ENCODE results near the gene MRPL58. TPM values are rescaled to one million over a fixed set of nuclear protein-coding genes. Genes with fewer than 3 reads are reported as not detected.

Gene MRPL58
- total and polyA plus RNA-seq, 2 of the 8 experiments (the other 6 are each of a cell fraction or from before 2014, with no cell fraction given), result 43.6 to 49.1 TPM

- peak; percentile 79 to 97 for DNase-seq (ENCODE audit: low read depth in 1 of 2, low spot score in 2 of 2)
- H3K4me2 ChIP-seq (ENCODE audit: insufficient read depth in 1 of 2, low read depth in 2 of 2, low read length in 2 of 2), result peak within 1 kb of the TSS; percentile 84 to 94
- TF ChIP-seq YY1 (IDR thresholded peaks at IDR 0.05; ENCODE audit: low read depth, low read length), result no peak
- TF ChIP-seq SUZ12 (IDR thresholded peaks at IDR 0.05; ENCODE audit: low read length), result no peak
- TF ChIP-seq EP300 (IDR thresholded peaks at IDR 0.05; ENCODE audit: borderline replicate concordance in 1 of 2, low read depth in 2 of 2, low read length in 2 of 2), result peak in 1 of 2 experiments; percentile 55; a peak in 1 of 3 replicates
- TF ChIP-seq SIRT6 (IDR thresholded peaks at IDR 0.05; ENCODE audit: low read length), result no peak
- no peak for TF ChIP-seq CTBP2 (IDR thresholded peaks at IDR 0.05; ENCODE audit: borderline replicate concordance, insufficient read depth, insufficient read length, low read length)
- no peak for TF ChIP-seq CTCF (IDR thresholded peaks at IDR 0.05; ENCODE audit: control extremely low read depth in 1 of 3, insufficient read depth in 1 of 3, low read depth in 1 of 3, low read length in 3 of 3)
- peak; percentile 69 to 87 for TF ChIP-seq POLR2A (IDR thresholded peaks at IDR 0.05; ENCODE audit: control extremely low read depth in 1 of 2, low read depth in 2 of 2, low read length in 2 of 2)
- TF ChIP-seq NANOG (IDR thresholded peaks at IDR 0.05; ENCODE audit: insufficient read depth, low read depth, low read length, poor library complexity, severe bottlenecking), result no peak
- TF ChIP-seq CBX8 (IDR thresholded peaks at IDR 0.05; ENCODE audit: borderline replicate concordance, low read depth, low read length), result no peak
Observed at GRCh38 chr17:74987418-74987908, 25.0 kb upstream of the MRPL58 start, which contains the start of gene CDR2L. Gene CDR2L, plus strand, starts transcription at chr17:74987632. Its CDS starts 412 bp downstream, at chr17:74988044.

More at GRCh38 chr17:74987418-74987908, 25.0 kb upstream of the MRPL58 start, which contains the start of gene CDR2L:
- Histone ChIP-seq H2BK12ac (ENCODE audit: low read depth, low read length) (peak within 1 kb of the TSS; percentile 68; the same call in 1 of the 2 replicates), H3K56ac (replicated peaks; ENCODE audit: insufficient read length, low read depth, low read length) (peak within 1 kb of the TSS; percentile 46), H3K27ac (ENCODE audit: low read depth, low read length) (peak within 1 kb of the TSS; percentile 62), H3K9ac (replicated peaks in 1 of 4; ENCODE audit: extremely low read depth in 1 of 4, low read depth in 3 of 4, low read length in 3 of 4) (peak within 1 kb of the TSS; percentile 30 to 92 (median 61)), H2AK5ac (ENCODE audit: low read depth, low read length) (no peak within 1 kb of the TSS), H2AFZ (ENCODE audit: low read length) (peak within 1 kb of the TSS; percentile 91; the same call in 1 of the 2 replicates), H3K23me2 (ENCODE audit: low read depth, low read length) (peaks cover 13% of the 10 kb centered on the region; the same call in 1 of the 2 replicates), H4K91ac (replicated peaks; ENCODE audit: insufficient read length, low read length) (no peak within 1 kb of the TSS), H3K79me1 (ENCODE audit: low read depth, low read length) (no peaks in the 10 kb centered on the region), H2BK20ac (ENCODE audit: low read length) (0 out of 2 replicates have a peak within 1 kb of the TSS, but pooled peaks have one; percentile 61), H3K36me3 (ENCODE audit: control insufficient read depth in 2 of 4, insufficient read depth in 4 of 4, low read length in 3 of 4) (no peaks in the 10 kb centered on the region; a peak in 1 of 8 replicates), H4K20me1 (replicated peaks in 1 of 2; ENCODE audit: control insufficient read depth in 1 of 2, insufficient read depth in 2 of 2, low read length in 2 of 2) (peaks cover 4 to 9% of the 10 kb centered on the region in 2 experiments), H4K8ac (ENCODE audit: extremely low read depth, insufficient read depth, low read length) (peak within 1 kb of the TSS; percentile 94; the same call in 1 of the 2 replicates), H3K4me3 (ENCODE audit: extremely low read depth in 1 of 4, insufficient read depth in 2 of 4, low read depth in 3 of 4, low read length in 4 of 4) (peak within 1 kb of the TSS; percentile 82 to 93 (median 84)), H3K4ac (replicated peaks; ENCODE audit: insufficient read length, low read depth, low read length) (no peak within 1 kb of the TSS), H4K5ac (ENCODE audit: insufficient read length, low read depth, low read length) (peak within 1 kb of the TSS; percentile 57), H2BK120ac (replicated peaks; ENCODE audit: low read depth, low read length) (no peak within 1 kb of the TSS), H3K23ac (ENCODE audit: insufficient read length) (no peak within 1 kb of the TSS), H3K18ac (ENCODE audit: extremely low read depth, low read length) (peak within 1 kb of the TSS; percentile 78), H3K4me1 (replicated peaks in 1 of 4; ENCODE audit: control insufficient read depth in 3 of 4, insufficient read depth in 4 of 4, low read length in 3 of 4) (peaks cover 0 to 7% (median 6%) of the 10 kb centered on the region in 4 experiments; a peak in 6 of 7 replicates), H3K9me3 (ENCODE audit: insufficient read depth in 2 of 2, low read depth in 1 of 2, low read length in 1 of 2) (no peaks in the 10 kb centered on the region), H3K27me3 (replicated peaks in 1 of 4; ENCODE audit: control insufficient read depth in 3 of 4, extremely low read depth in 1 of 4, insufficient read depth in 3 of 4, low read length in 3 of 4) (no peaks in the 10 kb centered on the region), H2BK15ac (ENCODE audit: low read length) (peak within 1 kb of the TSS; percentile 95; the same call in 1 of the 2 replicates), H3K79me2 (ENCODE audit: control insufficient read depth in 1 of 2, insufficient read depth in 2 of 2, low read length in 2 of 2) (peaks cover 0 to 17% of the 10 kb centered on the region in 2 experiments; a peak in 1 of 4 replicates), H2BK5ac (ENCODE audit: low read depth, low read length) (peak within 1 kb of the TSS; percentile 66), H3K14ac (ENCODE audit: insufficient read length) (no peak within 1 kb of the TSS)
- POLR2A ChIA-PET (ENCODE audit: partially characterized antibody), result interaction anchor here (0.7 to 7.8 kb wide), 16 partner anchors 9 to 167 kb away, joined by 3 to 87 read pairs (median 4); partner anchors contain the start of genes HID1 and MRPL58
- CTCF ChIA-PET (ENCODE audit: partially characterized antibody), result interaction anchor here (0.6 to 5.7 kb wide), 13 partner anchors 11 to 143 kb away, joined by 3 to 74 read pairs (median 7); partner anchors contain the start of genes MRPL58, NT5C, OTOP2 and USH1G
- FAIRE-seq, result no peak
- 2% methylated on average over 38 of the region's 51 CpGs; no CpG with 5 or more reads in 1 of the 2 experiments for WGBS, 2 experiments (ENCODE audit: extremely low coverage in 1 of 2, insufficient coverage in 1 of 2, insufficient read length in 1 of 2, insufficient replicate concordance in 2 of 2, low coverage in 1 of 2, low lambda C conversion rate in 2 of 2, missing lambda C conversion rate in 1 of 2)
